GM23338 (cell line): ENCODE data around the gene CPT1A. TPM values are rescaled to one million over a fixed set of nuclear protein-coding genes. Genes with fewer than 3 reads are reported as not detected.

ENCODE experiments used
- ATAC-seq: fragments of 200-7000 bp; cut with Tn5 transposase; 3 replicates; pipeline ENCODE4 v1.9.1; 2020
- DNase-seq: peaks from one replicate; pipeline ENCODE4 v3.0.0-alpha.2; 2015; ENCODE audit warnings: low spot score
- H2AFZ ChIP-seq: fragments of 200-600 bp; sonication (generic); 2 replicates; pipeline ENCODE4 v1.8.0; 2016; ENCODE audit warnings: antibody characterized with exemption, mild to moderate bottlenecking, moderate library complexity
- H3F3A ChIP-seq: fragments of 200-600 bp; sonication (generic); replicated peaks from 2 replicates; pipeline ENCODE4 v1.8.0; 2017; ENCODE audit warnings: antibody characterized with exemption, mixed run types, low read depth
- H3K27ac ChIP-seq: fragments of 200-600 bp; sonication (generic); 2 replicates; pipeline ENCODE4 v1.6.1; 2016; ENCODE audit warnings: low read depth
- H3K27me3 ChIP-seq: fragments of 200-600 bp; sonication (generic); 2 replicates; pipeline ENCODE4 v1.8.0; 2016; ENCODE audit warnings: mild to moderate bottlenecking, mixed run types, moderate library complexity; ENCODE audit not compliant: insufficient read depth
- H3K36me3 ChIP-seq: fragments of 200-600 bp; sonication (generic); 2 replicates; pipeline ENCODE4 v1.8.0; 2016; ENCODE audit warnings: mild to moderate bottlenecking; ENCODE audit not compliant: insufficient read depth
- H3K4me1 ChIP-seq: fragments of 200-600 bp; sonication (generic); 2 replicates; pipeline ENCODE4 v1.8.0; 2016; ENCODE audit warnings: mild to moderate bottlenecking, moderate library complexity; ENCODE audit not compliant: insufficient read depth
- H3K4me2 ChIP-seq: fragments of 200-600 bp; sonication (generic); 2 replicates; pipeline ENCODE4 v1.7.1; 2017; ENCODE audit warnings: mixed run types
- H3K4me3 ChIP-seq: fragments of 200-600 bp; sonication (generic); 2 replicates; pipeline ENCODE4 v1.6.1; 2016; ENCODE audit warnings: mixed run types
- H3K79me2 ChIP-seq: fragments of 200-600 bp; sonication (generic); replicated peaks from 2 replicates; pipeline ENCODE4 v1.8.0; 2017; ENCODE audit warnings: mild to moderate bottlenecking; ENCODE audit not compliant: insufficient read depth
- H3K9me2 ChIP-seq: fragments of 200-600 bp; sonication (generic); 2 replicates; pipeline ENCODE4 v1.8.0; 2017; ENCODE audit not compliant: insufficient read depth
- H4K20me1 ChIP-seq: fragments of 200-600 bp; sonication (generic); replicated peaks from 2 replicates; pipeline ENCODE4 v1.8.0; 2017; ENCODE audit warnings: mild to moderate bottlenecking; ENCODE audit not compliant: insufficient read depth
- H3K27ac Mint-ChIP-seq: 2 replicates; pipeline ENCODE4 v1.8.0; 2020; ENCODE audit warnings: inconsistent platforms, mild to moderate bottlenecking, moderate library complexity, mixed read lengths
- H3K27me3 Mint-ChIP-seq: 3 replicates; pipeline ENCODE4 v1.8.0; 2022; ENCODE audit warnings: low read depth, mild to moderate bottlenecking, moderate library complexity, mixed read lengths, inconsistent platforms; ENCODE audit not compliant: insufficient read depth, poor library complexity
- H3K36me3 Mint-ChIP-seq: 3 replicates; pipeline ENCODE4 v1.8.0; 2021; ENCODE audit warnings: low read depth, mild to moderate bottlenecking, inconsistent platforms, moderate library complexity, mixed read lengths
- H3K4me1 Mint-ChIP-seq: 3 replicates; pipeline ENCODE4 v1.8.0; 2020; ENCODE audit warnings: mild to moderate bottlenecking, inconsistent platforms, mixed read lengths
- H3K4me3 Mint-ChIP-seq: 3 replicates; pipeline ENCODE4 v1.8.0; 2021; ENCODE audit warnings: moderate library complexity, mild to moderate bottlenecking, inconsistent platforms, mixed read lengths
- H3K9me3 Mint-ChIP-seq: 3 replicates; pipeline ENCODE4 v1.8.0; 2020; ENCODE audit warnings: moderate library complexity, mild to moderate bottlenecking, inconsistent platforms, mixed read lengths
- CREB1 ChIP-seq: fragments of 250-450 bp; sonication (Bioruptor Pico); IDR thresholded peaks from 2 replicates; pipeline ENCODE4 v1.5.0; 2020; ENCODE audit warnings: low read depth, mild to moderate bottlenecking, moderate library complexity
- EZH2phosphoT487 ChIP-seq: fragments of 200-600 bp; sonication (generic); IDR thresholded peaks from one replicate; pipeline ENCODE4 v1.8.1; 2018; ENCODE audit warnings: antibody characterized with exemption; ENCODE audit not compliant: unreplicated experiment
- NANOG ChIP-seq: IDR thresholded peaks from 2 replicates; pipeline ENCODE4 v1.6.1; 2016; ENCODE audit warnings: antibody characterized with exemption, borderline replicate concordance
- ZNF114 ChIP-seq: fragments of 250-450 bp; sonication (Bioruptor Pico); IDR thresholded peaks from 2 replicates; pipeline ENCODE4 v1.5.0; 2020; ENCODE audit warnings: mild to moderate bottlenecking, moderate library complexity
- ZNF331 ChIP-seq: fragments of 250-450 bp; sonication (Bioruptor Pico); IDR thresholded peaks from 2 replicates; pipeline ENCODE4 v1.5.0; 2020; ENCODE audit warnings: low read depth, mild to moderate bottlenecking, moderate library complexity
- polyA plus RNA-seq: library from polyadenylated mRNA; unstranded; fragments of >200 nt; fragmentation: Nextera tagmentation; extraction: Ambion mirVana; gene quantifications from 2 replicates; pipeline ENCODE4 v1.2.1, GENCODE V29; 2016
- total RNA-seq: library from RNA; depleted of rRNA; stranded (reverse); fragments of >200 nt; shearing (Covaris generic); gene quantifications from 2 replicates; pipeline ENCODE4 v1.2.3, GENCODE V29; 2014
- TF ChIP-seq, protein P1 (sequence below): fragments of 250-450 bp; sonication (Bioruptor Pico); IDR thresholded peaks from 2 replicates; pipeline ENCODE4 v1.5.0; 2020; ENCODE audit warnings: mild to moderate bottlenecking, moderate library complexity
- TF ChIP-seq, protein P2 (sequence below): IDR thresholded peaks from one replicate; pipeline ENCODE4 v1.6.1; 2018; ENCODE audit warnings: antibody characterized with exemption; ENCODE audit not compliant: unreplicated experiment

CPT1A gene
- total and polyA plus RNA-seq, 2 experiments from 2014 or later, result 2.6 to 9.5 TPM

DNA sequence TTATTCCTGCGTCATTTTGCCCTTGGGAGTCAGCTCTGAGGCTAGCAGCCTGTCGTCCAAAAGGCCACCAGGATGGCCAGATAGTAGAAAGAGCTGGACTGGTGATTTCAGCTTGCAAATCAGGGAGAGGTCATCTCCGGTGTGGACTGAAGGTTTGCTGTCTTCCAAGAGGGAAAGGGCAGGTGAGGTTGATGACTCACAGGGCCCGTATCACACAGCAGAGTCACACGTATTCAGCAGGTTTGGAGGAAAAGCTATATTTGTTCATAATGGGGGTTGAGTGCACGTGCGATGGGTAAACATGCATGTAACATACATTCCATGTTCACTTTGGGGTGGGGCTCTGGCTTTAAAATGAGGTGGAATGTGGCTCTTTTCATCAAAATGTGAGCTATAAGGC lies 36.3 kb upstream of the CPT1A start (continued):
- TF ChIP-seq, protein P1, sequence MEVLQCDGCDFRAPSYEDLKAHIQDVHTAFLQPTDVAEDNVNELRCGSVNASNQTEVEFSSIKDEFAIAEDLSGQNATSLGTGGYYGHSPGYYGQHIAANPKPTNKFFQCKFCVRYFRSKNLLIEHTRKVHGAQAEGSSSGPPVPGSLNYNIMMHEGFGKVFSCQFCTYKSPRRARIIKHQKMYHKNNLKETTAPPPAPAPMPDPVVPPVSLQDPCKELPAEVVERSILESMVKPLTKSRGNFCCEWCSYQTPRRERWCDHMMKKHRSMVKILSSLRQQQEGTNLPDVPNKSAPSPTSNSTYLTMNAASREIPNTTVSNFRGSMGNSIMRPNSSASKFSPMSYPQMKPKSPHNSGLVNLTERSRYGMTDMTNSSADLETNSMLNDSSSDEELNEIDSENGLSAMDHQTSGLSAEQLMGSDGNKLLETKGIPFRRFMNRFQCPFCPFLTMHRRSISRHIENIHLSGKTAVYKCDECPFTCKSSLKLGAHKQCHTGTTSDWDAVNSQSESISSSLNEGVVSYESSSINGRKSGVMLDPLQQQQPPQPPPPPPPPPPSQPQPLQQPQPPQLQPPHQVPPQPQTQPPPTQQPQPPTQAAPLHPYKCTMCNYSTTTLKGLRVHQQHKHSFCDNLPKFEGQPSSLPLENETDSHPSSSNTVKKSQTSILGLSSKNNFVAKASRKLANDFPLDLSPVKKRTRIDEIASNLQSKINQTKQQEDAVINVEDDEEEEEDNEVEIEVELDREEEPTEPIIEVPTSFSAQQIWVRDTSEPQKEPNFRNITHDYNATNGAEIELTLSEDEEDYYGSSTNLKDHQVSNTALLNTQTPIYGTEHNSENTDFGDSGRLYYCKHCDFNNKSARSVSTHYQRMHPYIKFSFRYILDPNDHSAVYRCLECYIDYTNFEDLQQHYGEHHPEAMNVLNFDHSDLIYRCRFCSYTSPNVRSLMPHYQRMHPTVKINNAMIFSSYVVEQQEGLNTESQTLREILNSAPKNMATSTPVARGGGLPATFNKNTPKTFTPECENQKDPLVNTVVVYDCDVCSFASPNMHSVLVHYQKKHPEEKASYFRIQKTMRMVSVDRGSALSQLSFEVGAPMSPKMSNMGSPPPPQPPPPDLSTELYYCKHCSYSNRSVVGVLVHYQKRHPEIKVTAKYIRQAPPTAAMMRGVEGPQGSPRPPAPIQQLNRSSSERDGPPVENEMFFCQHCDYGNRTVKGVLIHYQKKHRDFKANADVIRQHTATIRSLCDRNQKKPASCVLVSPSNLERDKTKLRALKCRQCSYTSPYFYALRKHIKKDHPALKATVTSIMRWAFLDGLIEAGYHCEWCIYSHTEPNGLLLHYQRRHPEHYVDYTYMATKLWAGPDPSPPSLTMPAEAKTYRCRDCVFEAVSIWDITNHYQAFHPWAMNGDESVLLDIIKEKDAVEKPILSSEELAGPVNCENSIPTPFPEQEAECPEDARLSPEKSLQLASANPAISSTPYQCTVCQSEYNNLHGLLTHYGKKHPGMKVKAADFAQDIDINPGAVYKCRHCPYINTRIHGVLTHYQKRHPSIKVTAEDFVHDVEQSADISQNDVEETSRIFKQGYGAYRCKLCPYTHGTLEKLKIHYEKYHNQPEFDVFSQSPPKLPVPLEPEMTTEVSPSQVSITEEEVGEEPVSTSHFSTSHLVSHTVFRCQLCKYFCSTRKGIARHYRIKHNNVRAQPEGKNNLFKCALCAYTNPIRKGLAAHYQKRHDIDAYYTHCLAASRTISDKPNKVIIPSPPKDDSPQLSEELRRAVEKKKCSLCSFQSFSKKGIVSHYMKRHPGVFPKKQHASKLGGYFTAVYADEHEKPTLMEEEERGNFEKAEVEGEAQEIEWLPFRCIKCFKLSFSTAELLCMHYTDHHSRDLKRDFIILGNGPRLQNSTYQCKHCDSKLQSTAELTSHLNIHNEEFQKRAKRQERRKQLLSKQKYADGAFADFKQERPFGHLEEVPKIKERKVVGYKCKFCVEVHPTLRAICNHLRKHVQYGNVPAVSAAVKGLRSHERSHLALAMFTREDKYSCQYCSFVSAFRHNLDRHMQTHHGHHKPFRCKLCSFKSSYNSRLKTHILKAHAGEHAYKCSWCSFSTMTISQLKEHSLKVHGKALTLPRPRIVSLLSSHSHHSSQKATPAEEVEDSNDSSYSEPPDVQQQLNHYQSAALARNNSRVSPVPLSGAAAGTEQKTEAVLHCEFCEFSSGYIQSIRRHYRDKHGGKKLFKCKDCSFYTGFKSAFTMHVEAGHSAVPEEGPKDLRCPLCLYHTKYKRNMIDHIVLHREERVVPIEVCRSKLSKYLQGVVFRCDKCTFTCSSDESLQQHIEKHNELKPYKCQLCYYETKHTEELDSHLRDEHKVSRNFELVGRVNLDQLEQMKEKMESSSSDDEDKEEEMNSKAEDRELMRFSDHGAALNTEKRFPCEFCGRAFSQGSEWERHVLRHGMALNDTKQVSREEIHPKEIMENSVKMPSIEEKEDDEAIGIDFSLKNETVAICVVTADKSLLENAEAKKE (CRISPR knock-in tag), result no peak
- TF ChIP-seq CREB1 (CRISPR knock-in tag), result no peak
- no peak for TF ChIP-seq ZNF331
- TF ChIP-seq EZH2phosphoT487, result no peak
- no peak for TF ChIP-seq ZNF114 (CRISPR knock-in tag)
- TF ChIP-seq NANOG, result no peak

DNA sequence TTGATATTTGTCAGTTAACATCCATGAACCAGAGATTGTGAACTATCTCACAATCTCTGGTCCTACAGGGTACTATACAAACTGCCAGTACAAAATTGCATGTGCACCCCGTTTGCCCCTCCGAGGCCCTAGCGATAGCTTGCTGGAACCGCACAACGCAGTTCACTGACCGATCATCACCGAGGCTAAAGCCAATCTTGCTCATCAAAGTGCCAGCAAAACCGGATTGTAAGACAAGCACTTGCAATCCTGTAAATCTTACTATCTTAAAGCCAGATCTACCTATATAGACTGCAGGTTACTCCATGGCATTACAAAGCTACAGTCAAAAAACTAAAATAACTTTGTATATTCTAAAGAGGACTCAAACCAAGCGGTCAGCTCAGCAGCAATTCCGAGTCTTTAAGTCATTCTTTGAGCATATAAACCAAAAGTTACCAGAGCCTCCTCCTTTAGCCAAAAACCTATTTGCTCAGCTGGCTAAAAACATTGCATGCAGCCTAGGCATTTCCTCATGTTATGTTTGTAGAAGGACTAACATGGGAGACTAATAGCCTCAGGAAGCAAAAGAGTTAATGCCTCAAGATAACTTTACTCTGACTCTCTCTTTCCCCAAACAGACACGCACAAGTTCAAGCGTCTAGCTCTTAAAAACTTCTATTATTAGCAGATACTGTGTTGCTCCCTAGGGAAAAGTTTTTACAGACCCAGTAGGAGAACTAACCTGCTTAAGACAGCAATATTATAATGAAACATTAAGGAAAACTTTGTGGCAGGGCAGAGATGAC lies 30.7 kb upstream of the CPT1A start:
- no peaks in the 10 kb centered on the region for H4K20me1 ChIP-seq
- H3K4me2 ChIP-seq, result no peak overlapping the region
- no peak for ATAC-seq
- H3F3A ChIP-seq, result no peaks in the 10 kb centered on the region
- no peaks in the 10 kb centered on the region for H3K27me3 ChIP-seq
- peaks cover 16% of the 10 kb centered on the region for H3K4me1 ChIP-seq
- H3K9me2 ChIP-seq, result no peaks in the 10 kb centered on the region
- DNase-seq, result no peak
- peaks cover 32% of the 10 kb centered on the region for H3K4me1 Mint-ChIP-seq
- H3K27ac ChIP-seq, result no peak overlapping the region
- no peaks in the 10 kb centered on the region for H3K79me2 ChIP-seq
- H3K27ac Mint-ChIP-seq, result no peak overlapping the region
- H3K4me3 Mint-ChIP-seq, result no peak overlapping the region
- H3K4me3 ChIP-seq, result no peak overlapping the region
- no peaks in the 10 kb centered on the region for H3K36me3 ChIP-seq
- no peaks in the 10 kb centered on the region for H3K9me3 Mint-ChIP-seq
- no peak for TF ChIP-seq EZH2phosphoT487
- TF ChIP-seq, protein P2, sequence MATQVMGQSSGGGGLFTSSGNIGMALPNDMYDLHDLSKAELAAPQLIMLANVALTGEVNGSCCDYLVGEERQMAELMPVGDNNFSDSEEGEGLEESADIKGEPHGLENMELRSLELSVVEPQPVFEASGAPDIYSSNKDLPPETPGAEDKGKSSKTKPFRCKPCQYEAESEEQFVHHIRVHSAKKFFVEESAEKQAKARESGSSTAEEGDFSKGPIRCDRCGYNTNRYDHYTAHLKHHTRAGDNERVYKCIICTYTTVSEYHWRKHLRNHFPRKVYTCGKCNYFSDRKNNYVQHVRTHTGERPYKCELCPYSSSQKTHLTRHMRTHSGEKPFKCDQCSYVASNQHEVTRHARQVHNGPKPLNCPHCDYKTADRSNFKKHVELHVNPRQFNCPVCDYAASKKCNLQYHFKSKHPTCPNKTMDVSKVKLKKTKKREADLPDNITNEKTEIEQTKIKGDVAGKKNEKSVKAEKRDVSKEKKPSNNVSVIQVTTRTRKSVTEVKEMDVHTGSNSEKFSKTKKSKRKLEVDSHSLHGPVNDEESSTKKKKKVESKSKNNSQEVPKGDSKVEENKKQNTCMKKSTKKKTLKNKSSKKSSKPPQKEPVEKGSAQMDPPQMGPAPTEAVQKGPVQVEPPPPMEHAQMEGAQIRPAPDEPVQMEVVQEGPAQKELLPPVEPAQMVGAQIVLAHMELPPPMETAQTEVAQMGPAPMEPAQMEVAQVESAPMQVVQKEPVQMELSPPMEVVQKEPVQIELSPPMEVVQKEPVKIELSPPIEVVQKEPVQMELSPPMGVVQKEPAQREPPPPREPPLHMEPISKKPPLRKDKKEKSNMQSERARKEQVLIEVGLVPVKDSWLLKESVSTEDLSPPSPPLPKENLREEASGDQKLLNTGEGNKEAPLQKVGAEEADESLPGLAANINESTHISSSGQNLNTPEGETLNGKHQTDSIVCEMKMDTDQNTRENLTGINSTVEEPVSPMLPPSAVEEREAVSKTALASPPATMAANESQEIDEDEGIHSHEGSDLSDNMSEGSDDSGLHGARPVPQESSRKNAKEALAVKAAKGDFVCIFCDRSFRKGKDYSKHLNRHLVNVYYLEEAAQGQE, result no peak
- no peak overlapping the region for H2AFZ ChIP-seq
- H3K27me3 Mint-ChIP-seq, result peaks cover 24% of the 10 kb centered on the region
- no peaks in the 10 kb centered on the region for H3K36me3 Mint-ChIP-seq
